IPS DF 4.7 (cell line): ENCODE results near the gene RNF4.
"Not testable (repeated sequence)": the region's sequence is repeated elsewhere in the genome, so short reads cannot be mapped to it uniquely, and the experiment has no call there.

Experiments used
- DNase-seq: peaks from one replicate; pipeline ENCODE4 v3.0.0-alpha.2; 2013; ENCODE audit warnings: low spot score; ENCODE audit errors: extremely low read depth

Gene RNF4

GRCh38 chr4:2468456-2469191 is at the start of gene RNF4:
RNF4 (plus strand) TSS chr4:2469106; CDS start chr4:2490494, 21,388 bp downstream.
- peak; percentile 79 for DNase-seq

GRCh38 chr4:2419814-2420213 is 49.1 kb upstream of the RNF4 start:
- DNase-seq, result no peak

GRCh38 chr4:2421928-2422327 is 47.0 kb upstream of the RNF4 start:
- no peak for DNase-seq

GRCh38 chr4:2423066-2423465 is 45.8 kb upstream of the RNF4 start:
- DNase-seq, result no peak

- DNase-seq, result no peak
Measured at GRCh38 chr4:2423695-2424094, 45.2 kb upstream of the RNF4 start.

- DNase-seq, result no peak
Measured at GRCh38 chr4:2424581-2424980, 44.3 kb upstream of the RNF4 start.

GRCh38 chr4:2425386-2426068 is 43.4 kb upstream of the RNF4 start:
- DNase-seq, result no peak

- DNase-seq, result no peak
Measured at GRCh38 chr4:2426069-2426397, 42.9 kb upstream of the RNF4 start.

GRCh38 chr4:2426711-2427275 is 42.1 kb upstream of the RNF4 start:
- no peak for DNase-seq

GRCh38 chr4:2427383-2428334 is 41.2 kb upstream of the RNF4 start:
- DNase-seq, result no peak

GRCh38 chr4:2428496-2429213 is 40.3 kb upstream of the RNF4 start:
- no peak for DNase-seq

GRCh38 chr4:2429945-2430757 is 38.8 kb upstream of the RNF4 start:
- DNase-seq, result not testable (repeated sequence)

- no peak for DNase-seq
Measured at GRCh38 chr4:2432004-2432403, 36.9 kb upstream of the RNF4 start.

GRCh38 chr4:2432991-2433530 is 35.8 kb upstream of the RNF4 start:
- DNase-seq, result no peak

GRCh38 chr4:2433609-2434350 is 35.1 kb upstream of the RNF4 start:
- DNase-seq, result no peak

GRCh38 chr4:2434420-2434819 is 34.5 kb upstream of the RNF4 start:
- DNase-seq, result no peak

- no peak for DNase-seq
Measured at GRCh38 chr4:2436301-2436700, 32.6 kb upstream of the RNF4 start.

- DNase-seq, result no peak
Measured at GRCh38 chr4:2436761-2437474, 32.0 kb upstream of the RNF4 start.
